SK-N-MC (cell line): Measurements from ENCODE around the gene AGT.

Experiments
- EZH2 ChIP-seq: fragments of 200-600 bp; sonication (generic); IDR thresholded peaks from one replicate; pipeline ENCODE4 v1.6.1; 2017; ENCODE audit warnings: antibody characterized with exemption
- POLR2AphosphoS5 ChIP-seq: IDR thresholded peaks from 2 replicates; pipeline ENCODE4 v1.6.1; 2012; ENCODE audit warnings: mild to moderate bottlenecking, low read depth, low read length, borderline replicate concordance

DNA sequence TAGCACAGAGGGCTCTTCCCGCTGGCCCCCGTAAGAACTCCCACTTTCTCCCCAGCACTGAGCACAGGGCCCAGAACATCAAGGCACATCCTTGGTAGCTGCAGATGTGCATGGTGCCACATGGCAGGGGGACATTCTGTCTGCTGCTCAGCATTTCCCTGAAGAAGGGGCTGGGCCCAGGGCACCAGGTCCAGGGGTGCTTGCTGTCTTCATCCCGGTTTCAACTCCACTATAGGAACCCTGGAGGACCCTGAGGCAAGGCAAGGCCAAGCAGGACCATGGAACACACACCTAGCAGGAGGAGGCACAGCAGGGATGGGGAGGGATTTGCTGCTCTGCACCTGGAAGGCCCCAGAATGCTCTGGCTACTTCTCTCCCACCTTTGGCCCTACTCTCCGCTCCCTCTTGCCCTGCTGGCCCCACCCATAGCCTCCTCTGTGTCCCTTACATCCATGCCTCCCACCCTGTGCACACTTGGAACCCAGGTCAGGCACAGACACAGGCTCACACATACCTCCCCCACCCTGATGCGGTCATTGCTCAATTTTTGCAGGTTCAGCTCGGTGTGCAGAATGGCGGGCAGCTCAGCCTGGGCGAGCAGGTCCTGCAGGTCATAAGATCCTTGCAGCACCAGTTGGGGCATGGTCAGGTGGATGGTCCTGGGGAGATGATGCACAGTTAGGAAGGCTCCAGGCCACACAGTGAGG lies 10.1 kb downstream of the AGT start:
- TF ChIP-seq EZH2, result no peak
- no peak for TF ChIP-seq POLR2AphosphoS5
